Activated T-helper 17 cell treated with anti-CD3 and anti-CD28 coated beads, Interleukin-2, amount 50 U/mL, for 72 hours (primary cell): ENCODE results near the gene LPIN2. TPM values are rescaled to one million over a fixed set of nuclear protein-coding genes. Genes with fewer than 3 reads are reported as not detected.
A peak's percentile ranks its signal among the peaks of the same experiment; 100 is the strongest.
"Not testable (repeated sequence)": the region's sequence is repeated elsewhere in the genome, so short reads cannot be mapped to it uniquely, and the experiment has no call there.

ENCODE experiments used
- ATAC-seq: fragments of 150-1000 bp; cut with Tn5 transposase; replicated peaks from 2 replicates; pipeline ENCODE4 v1.10.0; 2021; ENCODE audit warnings: mild to moderate bottlenecking, moderate library complexity
- H3K27ac Mint-ChIP-seq: one replicate; pipeline ENCODE4 v1.8.0; 2022; ENCODE audit warnings: mixed read lengths
- H3K27me3 Mint-ChIP-seq: one replicate; pipeline ENCODE4 v1.8.0; 2022; ENCODE audit warnings: mixed read lengths
- H3K36me3 Mint-ChIP-seq: one replicate; pipeline ENCODE4 v1.8.0; 2022; ENCODE audit warnings: low read depth, mild to moderate bottlenecking, mixed read lengths
- H3K4me1 Mint-ChIP-seq: one replicate; pipeline ENCODE4 v1.8.0; 2022; ENCODE audit warnings: mixed read lengths
- H3K4me3 Mint-ChIP-seq: one replicate; pipeline ENCODE4 v1.8.0; 2022; ENCODE audit warnings: mild to moderate bottlenecking, mixed read lengths
- H3K9me3 Mint-ChIP-seq: one replicate; pipeline ENCODE4 v1.8.0; 2022; ENCODE audit warnings: mixed read lengths
- total RNA-seq, 2 donors: library from RNA; stranded (reverse); gene quantifications; one replicate each; pipeline ENCODE4 v1.2.3, GENCODE V29; 2022

Gene LPIN2
- total RNA-seq, 2 donors from 2014 or later, result 45.8 to 78.1 TPM

DNA sequence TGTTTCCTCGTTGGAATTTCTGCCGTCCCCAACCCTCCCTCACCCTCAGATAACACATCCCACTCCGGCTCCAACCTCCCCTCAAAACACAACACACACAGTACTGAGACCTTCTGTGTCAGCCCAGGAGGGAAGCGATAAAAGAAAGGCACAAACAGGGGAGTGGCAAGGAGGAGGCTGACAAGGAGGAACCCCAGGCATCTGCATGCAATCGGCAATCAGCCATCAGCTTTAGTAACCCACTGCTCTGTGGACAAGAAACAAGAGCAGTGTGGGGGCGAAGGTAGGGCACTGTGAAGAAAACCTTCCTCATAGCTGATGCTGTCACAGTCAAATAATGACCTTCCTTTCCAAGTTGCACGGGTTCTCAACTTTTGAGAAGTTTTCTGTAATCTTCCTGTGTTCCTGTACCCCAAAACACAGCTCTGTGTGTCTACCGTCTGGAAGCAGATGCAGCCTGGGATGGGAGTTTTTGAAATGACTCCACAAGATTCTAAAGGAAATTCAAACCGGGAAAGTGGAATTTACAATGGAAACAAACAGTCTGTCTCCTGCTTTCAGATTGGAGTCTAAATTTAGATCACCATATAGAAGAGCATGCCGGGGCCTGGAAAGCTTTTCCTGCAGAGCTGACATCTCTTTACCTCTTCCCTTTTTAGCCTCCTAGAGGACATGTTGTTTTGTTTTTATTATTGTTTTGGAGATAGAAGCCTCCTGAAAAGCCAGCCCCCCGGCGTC is 16.4 kb upstream of the LPIN2 start:
- H3K27ac Mint-ChIP-seq, result peak overlapping the region; percentile 15
- no peak for ATAC-seq

DNA sequence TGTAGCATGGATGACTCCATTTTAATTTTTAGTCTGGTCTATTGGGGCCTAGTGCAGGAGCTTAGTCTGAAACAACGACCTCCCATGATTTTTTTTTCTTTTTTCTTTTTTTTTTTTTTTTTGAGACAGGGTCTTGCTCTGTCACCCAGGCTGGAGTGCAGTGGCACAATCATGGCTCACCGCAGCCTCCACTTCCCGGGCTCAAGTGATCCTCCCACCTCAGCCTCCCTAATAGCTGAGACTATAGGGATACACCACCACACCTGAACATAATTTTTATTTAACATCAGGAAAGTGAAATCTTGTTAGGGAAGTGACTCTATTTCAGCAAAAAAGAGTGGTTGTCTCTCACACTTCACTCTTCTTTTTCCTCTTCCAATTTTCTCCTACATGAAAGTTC is 15.2 kb upstream of the LPIN2 start:
- ATAC-seq, H3K36me3 Mint-ChIP-seq, H3K4me1 Mint-ChIP-seq, H3K27me3 Mint-ChIP-seq, H3K9me3 Mint-ChIP-seq, H3K27ac Mint-ChIP-seq, H3K4me3 Mint-ChIP-seq: not testable (repeated sequence)

More for the DNA sequence above, 16.4 kb upstream of the LPIN2 start:
- H3K4me1 Mint-ChIP-seq, result peaks cover 3% of the 10 kb centered on the region
- H3K9me3 Mint-ChIP-seq, result no peaks in the 10 kb centered on the region
- H3K4me3 Mint-ChIP-seq, result no peak overlapping the region
- H3K36me3 Mint-ChIP-seq, result no peaks in the 10 kb centered on the region
- no peaks in the 10 kb centered on the region for H3K27me3 Mint-ChIP-seq

DNA sequence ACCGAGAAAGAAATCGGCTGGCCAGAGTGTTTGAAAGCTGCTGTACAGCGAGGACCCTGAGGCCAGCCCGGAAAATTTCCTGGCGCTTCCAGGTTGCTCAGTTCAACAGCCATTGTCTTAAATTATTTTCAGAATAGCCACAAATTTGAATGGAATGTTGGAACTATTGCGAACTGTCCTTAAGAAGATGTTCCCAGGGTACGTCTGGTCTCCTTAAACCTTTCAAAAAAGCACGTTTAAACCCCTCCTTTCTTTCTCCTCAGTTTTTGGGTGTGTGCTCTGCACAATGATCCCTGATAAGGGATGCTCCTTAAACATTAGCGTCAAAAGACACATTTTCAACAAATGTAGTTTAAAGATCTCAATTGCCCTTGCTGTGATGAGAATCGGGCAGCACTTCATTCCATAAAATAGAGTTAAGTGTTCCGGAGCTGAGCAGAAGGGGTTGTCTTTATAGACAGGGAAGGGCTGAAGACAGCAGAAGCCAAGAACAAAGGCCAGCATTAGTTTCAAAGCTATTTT is 14.5 kb upstream of the LPIN2 start:
- Mint-ChIP-seq H3K27me3 (no peaks in the 10 kb centered on the region), H3K9me3 (no peaks in the 10 kb centered on the region), H3K27ac (no peak overlapping the region), H3K4me1 (peaks cover 3% of the 10 kb centered on the region), H3K36me3 (no peaks in the 10 kb centered on the region), H3K4me3 (no peak overlapping the region)
- no peak for ATAC-seq

DNA sequence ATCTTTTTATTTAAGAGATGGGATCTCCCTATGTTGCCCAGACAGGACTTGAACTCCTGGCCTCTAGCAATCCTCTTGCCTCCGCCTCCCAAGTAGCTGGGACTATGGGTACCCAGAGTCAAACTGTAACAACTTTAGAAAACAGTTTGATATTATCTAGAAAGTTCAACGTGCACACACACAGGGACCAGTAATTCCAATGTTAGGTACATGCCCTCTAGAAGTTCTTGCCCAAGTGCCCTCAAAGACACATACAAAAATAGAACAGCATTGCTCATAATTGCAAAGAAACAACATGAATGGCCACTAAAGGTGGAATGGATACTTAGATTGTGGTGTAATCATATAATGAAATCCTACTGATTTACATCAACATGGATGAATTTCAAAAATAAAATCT is 12.6 kb upstream of the LPIN2 start:
- Mint-ChIP-seq H3K4me3 (no peak overlapping the region), H3K27ac (no peak overlapping the region), H3K27me3 (no peaks in the 10 kb centered on the region), H3K36me3 (no peaks in the 10 kb centered on the region), H3K9me3 (no peaks in the 10 kb centered on the region), H3K4me1 (no peaks in the 10 kb centered on the region)
- no peak for ATAC-seq

DNA sequence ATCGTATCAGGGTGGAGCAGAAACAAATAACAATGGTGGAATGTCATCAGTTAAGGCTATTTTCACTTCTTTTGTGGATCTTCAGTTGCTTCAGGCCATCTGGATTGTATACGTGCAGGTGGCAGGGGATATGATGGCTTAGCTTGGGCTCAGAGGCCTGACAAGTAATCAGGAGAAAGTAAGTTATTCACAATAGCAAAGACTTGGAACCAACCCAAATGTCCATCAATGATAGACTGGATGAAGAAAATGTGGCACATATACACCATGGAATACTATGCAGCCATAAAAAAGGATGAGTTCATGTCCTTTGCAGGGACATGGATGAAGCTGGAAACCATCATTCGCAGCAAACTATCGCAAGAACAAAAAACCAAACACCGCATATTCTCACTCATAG is 10.7 kb upstream of the LPIN2 start:
- H3K27me3 Mint-ChIP-seq, H3K36me3 Mint-ChIP-seq, ATAC-seq, H3K27ac Mint-ChIP-seq, H3K4me3 Mint-ChIP-seq, H3K9me3 Mint-ChIP-seq, H3K4me1 Mint-ChIP-seq: not testable (repeated sequence)

DNA sequence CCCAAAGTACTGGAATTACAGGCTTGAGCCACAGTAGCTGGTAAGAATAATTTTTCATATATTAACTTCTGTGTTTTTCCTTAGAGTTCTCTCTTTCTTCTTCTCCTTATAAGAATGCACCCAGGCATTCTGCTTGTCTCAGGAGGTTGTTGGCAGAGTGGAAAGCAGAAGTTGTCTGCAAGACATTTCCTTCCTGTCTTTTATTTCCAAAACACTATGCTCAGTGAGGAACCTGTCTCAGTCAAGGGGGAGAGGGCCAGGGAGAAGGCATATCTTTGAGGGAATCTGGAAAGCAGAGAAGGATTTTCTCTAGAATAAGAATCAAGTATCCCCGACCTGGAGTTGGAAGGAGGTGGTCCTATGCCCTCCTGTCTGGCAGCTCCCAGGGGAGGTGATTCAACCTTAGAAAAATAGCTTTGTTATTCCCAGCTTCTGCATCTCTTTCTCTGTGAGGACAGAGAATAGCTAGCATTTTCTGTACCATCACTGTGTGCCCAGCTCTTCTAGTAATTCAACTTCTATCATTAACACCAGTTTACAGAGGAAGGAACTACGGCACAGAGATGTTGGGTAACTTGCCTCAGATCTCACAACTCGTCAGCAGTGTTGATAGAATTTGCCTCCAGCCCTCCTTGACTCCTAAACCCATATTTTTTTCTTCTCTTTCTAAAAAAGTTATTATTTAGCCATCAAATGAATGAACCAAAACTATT is 3.8 kb upstream of the LPIN2 start:
- H3K27ac Mint-ChIP-seq, result no peak overlapping the region
- ATAC-seq, result no peak
- H3K4me1 Mint-ChIP-seq, result peaks cover 18% of the 10 kb centered on the region
- peak overlapping the region; percentile 32 for H3K4me3 Mint-ChIP-seq
- no peaks in the 10 kb centered on the region for H3K9me3 Mint-ChIP-seq
- no peaks in the 10 kb centered on the region for H3K27me3 Mint-ChIP-seq
- peaks cover 8% of the 10 kb centered on the region for H3K36me3 Mint-ChIP-seq

DNA sequence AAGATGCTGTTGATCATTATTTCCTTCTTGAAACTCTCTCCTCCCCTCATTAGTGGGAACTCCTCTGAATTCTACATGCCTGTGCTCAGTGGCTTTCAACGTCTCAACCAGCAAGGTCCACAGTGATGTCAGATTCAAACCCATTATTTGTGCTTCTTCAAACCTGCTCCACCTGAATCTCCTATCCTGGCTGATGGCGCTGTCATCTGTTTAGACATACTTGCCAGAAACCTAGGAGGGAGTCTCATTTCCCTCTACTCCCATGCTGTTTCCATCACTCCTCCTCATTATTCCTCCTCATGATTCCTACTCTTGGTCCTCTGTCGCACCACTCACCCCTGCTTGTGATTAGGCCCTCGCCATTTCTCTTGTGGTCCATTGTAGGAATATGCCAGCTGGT is 2.9 kb upstream of the LPIN2 start:
- no peak for ATAC-seq
- no peaks in the 10 kb centered on the region for H3K27me3 Mint-ChIP-seq
- peaks cover 25% of the 10 kb centered on the region for H3K4me1 Mint-ChIP-seq
- H3K9me3 Mint-ChIP-seq, result no peaks in the 10 kb centered on the region
- H3K4me3 Mint-ChIP-seq, result peak overlapping the region; percentile 32
- peaks cover 17% of the 10 kb centered on the region for H3K36me3 Mint-ChIP-seq
- H3K27ac Mint-ChIP-seq, result peak overlapping the region; percentile 22

DNA sequence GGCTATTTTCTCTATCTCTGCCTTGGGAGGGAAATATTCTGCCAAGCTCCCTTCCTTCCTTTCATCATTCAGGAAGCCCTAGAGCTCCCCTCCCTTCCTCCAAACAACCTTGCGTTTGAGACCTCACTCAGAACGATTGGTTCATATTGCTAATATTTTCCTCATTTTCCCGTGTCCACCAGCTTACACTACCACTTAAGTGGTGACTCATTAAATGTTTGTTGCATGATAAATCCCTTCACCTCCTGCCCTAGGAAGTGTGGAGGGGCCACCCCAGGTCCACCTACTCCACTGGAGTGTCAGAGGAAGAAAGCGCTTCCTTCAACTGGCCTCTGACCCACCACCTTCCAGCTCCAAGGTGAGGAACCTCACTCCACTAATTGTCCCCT is 2.3 kb upstream of the LPIN2 start:
- no peak for ATAC-seq
- no peaks in the 10 kb centered on the region for H3K9me3 Mint-ChIP-seq
- peak overlapping the region; percentile 32 for H3K4me3 Mint-ChIP-seq
- H3K27me3 Mint-ChIP-seq, result no peaks in the 10 kb centered on the region
- peak overlapping the region; percentile 22 for H3K27ac Mint-ChIP-seq
- H3K4me1 Mint-ChIP-seq, result peaks cover 31% of the 10 kb centered on the region
- H3K36me3 Mint-ChIP-seq, result peaks cover 24% of the 10 kb centered on the region

DNA sequence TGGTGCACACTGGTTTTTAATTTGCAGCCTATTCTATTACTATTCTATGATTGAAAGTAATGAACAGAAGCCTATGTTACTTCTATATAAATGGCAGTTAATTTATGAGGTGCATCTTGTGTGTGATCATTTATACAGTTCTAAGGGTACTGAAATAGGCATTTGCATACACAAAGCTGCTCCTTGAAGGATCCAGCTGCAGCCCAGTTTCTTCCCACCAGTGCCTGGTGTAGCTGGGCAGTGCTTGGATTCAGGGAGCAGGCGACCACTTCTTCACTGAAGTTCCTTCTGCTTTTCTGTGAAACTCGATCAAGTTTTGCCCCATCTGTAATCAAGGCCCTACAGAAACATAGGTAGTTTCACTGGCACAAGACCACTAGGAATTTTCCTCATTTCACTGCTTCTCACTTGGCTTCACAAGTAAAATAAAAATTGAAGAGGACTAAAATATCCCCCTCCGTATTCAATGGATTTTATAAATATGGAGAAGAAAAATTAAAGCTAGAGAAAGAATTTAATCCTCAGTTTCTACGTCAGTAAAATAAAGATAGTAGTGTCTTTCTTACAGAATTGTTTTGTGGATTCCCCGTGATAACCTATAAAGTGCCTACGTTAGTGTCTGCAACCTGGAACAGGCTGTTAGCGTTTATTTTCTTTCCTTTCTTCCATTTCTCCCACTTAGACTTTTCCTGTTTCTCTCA is 1.7 kb upstream of the LPIN2 start:
- peaks cover 37% of the 10 kb centered on the region for H3K4me1 Mint-ChIP-seq
- no peak for ATAC-seq
- no peaks in the 10 kb centered on the region for H3K9me3 Mint-ChIP-seq
- peak overlapping the region; percentile 22 for H3K27ac Mint-ChIP-seq
- H3K27me3 Mint-ChIP-seq, result no peaks in the 10 kb centered on the region
- peak overlapping the region; percentile 32 for H3K4me3 Mint-ChIP-seq
- peaks cover 29% of the 10 kb centered on the region for H3K36me3 Mint-ChIP-seq

DNA sequence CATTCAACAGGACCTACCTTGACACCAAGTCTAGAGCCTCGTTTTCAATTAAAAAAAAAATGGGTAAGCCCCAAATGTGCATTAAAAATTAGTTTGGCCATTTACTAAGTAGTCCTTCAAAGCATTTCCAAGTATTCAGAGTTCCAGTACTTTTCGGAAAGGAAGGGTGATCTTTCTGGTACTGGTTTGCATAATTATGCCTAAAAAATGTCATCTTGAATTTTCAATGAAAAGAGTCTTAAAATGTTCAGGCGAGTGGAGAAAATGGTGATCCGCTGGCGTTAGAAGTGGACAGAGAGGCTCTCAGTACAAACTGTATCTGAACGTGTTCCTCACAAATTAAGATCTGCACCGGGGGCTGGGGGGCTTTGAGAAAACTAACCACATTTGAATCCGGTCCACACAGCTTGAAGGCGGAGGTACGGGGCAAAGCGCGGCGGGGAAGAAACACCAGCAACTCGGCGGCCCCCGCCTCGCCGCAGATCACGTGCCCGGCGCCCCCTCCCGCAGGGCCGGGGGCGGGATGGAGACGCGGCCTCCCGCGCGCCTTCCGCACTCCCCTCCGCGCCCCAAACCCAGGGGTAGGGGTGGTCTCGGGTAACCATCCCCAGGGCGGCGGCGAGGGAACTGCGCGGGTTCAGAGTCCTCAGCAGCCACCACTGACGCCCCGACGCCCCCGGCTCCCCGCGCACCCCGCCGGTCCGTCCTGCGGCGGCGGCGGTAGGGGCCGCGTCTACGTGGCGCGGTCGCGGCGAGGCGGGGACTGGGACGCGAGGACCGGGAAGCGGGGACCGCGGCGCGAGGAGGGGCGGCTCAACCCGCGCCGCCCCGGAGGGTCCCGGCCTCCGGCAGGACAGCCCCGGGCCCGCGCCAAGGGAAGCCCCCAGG is 564 bp downstream of the LPIN2 start:
- H3K27ac Mint-ChIP-seq, result peak overlapping the region; percentile 93
- ATAC-seq, result peak; percentile 30
- H3K4me1 Mint-ChIP-seq, result peaks cover 43% of the 10 kb centered on the region
- peaks cover 50% of the 10 kb centered on the region for H3K36me3 Mint-ChIP-seq
- peak overlapping the region; percentile 93 for H3K4me3 Mint-ChIP-seq
- H3K27me3 Mint-ChIP-seq, result no peaks in the 10 kb centered on the region
- H3K9me3 Mint-ChIP-seq, result no peaks in the 10 kb centered on the region

DNA sequence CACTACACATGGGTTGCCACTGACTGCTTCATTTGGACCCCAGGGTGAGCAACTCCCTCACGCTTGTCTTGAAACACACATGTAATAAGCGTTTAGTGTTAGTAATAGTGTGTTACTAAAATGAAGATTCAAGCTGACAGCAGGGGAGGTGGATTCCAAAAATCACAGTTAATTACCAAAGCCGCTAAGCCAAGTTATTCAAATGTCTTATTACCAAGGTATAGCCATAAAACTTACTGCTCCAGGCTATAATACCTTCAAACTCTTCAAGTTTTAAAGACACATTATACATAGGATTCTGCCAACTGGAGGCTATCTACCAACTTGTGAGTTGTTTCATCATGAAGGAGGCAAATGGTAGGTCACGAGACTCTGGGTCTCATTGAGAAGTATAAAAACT is 2.9 kb downstream of the LPIN2 start:
- Mint-ChIP-seq H3K4me3 (peak overlapping the region; percentile 93), H3K4me1 (peaks cover 31% of the 10 kb centered on the region), H3K27ac (peak overlapping the region; percentile 93), H3K27me3 (no peaks in the 10 kb centered on the region), H3K9me3 (no peaks in the 10 kb centered on the region), H3K36me3 (peaks cover 66% of the 10 kb centered on the region)
- no peak for ATAC-seq

DNA sequence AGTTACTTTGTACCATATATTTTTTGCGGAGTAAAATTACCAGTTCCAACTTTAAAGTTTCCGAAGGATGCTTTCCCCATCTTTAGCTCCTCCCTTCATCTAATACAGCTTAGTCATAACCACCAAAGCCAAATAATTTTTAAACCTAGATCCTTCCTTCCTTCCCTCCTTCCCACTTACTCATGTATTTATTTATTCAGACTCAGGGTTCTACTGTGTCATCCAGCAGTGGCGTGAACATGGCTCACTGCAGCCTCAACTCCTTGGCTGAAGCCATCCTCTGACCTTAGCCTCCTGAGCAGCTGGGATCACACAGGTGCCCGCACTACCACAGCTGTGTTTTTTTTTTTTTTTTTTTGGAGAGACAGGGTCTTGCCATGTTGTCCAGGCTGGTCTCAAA is 4.4 kb downstream of the LPIN2 start:
- no peak for ATAC-seq
- H3K4me1 Mint-ChIP-seq, result peaks cover 37% of the 10 kb centered on the region
- H3K27me3 Mint-ChIP-seq, result no peaks in the 10 kb centered on the region
- no peaks in the 10 kb centered on the region for H3K9me3 Mint-ChIP-seq
- peak overlapping the region; percentile 33 for H3K4me3 Mint-ChIP-seq
- peak overlapping the region; percentile 68 for H3K27ac Mint-ChIP-seq
- peaks cover 82% of the 10 kb centered on the region for H3K36me3 Mint-ChIP-seq

DNA sequence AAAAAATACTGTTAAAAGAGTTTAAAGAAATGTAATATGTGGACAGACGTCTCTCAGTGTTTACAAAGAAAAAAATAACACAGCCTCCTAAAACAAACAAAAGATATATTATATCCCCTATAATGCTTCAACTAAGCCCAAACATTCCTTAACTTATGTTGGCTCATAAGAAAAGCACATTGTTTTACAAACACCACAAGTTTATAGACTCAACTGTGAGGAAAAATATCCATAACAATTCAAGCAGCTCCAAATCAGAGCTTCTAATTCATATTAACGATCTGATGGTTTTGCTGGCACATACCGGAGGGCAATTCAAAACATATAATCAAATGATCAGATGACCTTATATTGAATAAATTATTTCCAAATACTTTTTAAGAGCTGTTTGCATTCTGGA is 5.5 kb downstream of the LPIN2 start:
- Mint-ChIP-seq H3K4me3 (no peak overlapping the region), H3K36me3 (peaks cover 91% of the 10 kb centered on the region), H3K4me1 (peaks cover 43% of the 10 kb centered on the region), H3K27me3 (no peaks in the 10 kb centered on the region), H3K9me3 (no peaks in the 10 kb centered on the region), H3K27ac (no peak overlapping the region)
- ATAC-seq, result no peak

DNA sequence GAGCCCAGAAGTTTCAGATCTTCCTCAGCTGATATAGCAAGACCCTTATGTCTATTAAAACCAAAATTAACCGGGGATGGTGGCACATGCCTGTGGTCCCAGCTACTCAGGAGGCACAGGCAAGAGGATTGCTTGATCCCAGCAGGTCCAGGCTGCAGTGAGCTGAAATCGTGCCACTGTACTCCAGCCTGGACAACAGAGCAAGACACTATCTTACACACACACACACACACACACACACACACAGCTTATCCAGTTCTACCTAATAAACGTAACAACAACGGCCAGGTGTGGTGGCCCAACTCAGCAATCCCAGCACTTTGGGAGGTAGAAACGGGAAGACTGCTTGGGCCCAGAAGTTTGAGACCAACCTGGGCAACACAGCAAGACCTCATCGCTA is 7.5 kb downstream of the LPIN2 start:
- peak overlapping the region; percentile 12 for H3K27ac Mint-ChIP-seq
- no peak overlapping the region for H3K4me3 Mint-ChIP-seq
- H3K27me3 Mint-ChIP-seq, result no peaks in the 10 kb centered on the region
- no peaks in the 10 kb centered on the region for H3K9me3 Mint-ChIP-seq
- no peak for ATAC-seq
- peaks cover 37% of the 10 kb centered on the region for H3K4me1 Mint-ChIP-seq
- peaks cover 91% of the 10 kb centered on the region for H3K36me3 Mint-ChIP-seq
